HepG2 (cell line): ENCODE results near the gene FBH1.

Experiments
- NR2C2 ChIP-seq: sonication (generic); formaldehyde crosslinking; IDR thresholded peaks from 2 replicates; pipeline ENCODE4 v1.4.0; 2020; ENCODE audit warnings: missing genetic modification reagents, mild to moderate bottlenecking, moderate library complexity, borderline replicate concordance
- RAD21 ChIP-seq: fragments of 450-650 bp; formaldehyde crosslinking; IDR thresholded peaks from 2 replicates; pipeline ENCODE4 v1.5.0; 2020; ENCODE audit warnings: mild to moderate bottlenecking
- TBL1XR1 ChIP-seq: fragments of 150-350 bp; IDR thresholded peaks from 2 replicates; pipeline ENCODE4 v1.6.1; 2014; ENCODE audit warnings: borderline replicate concordance, low read length; ENCODE audit not compliant: partially characterized antibody
- TF ChIP-seq, protein P1 (sequence below): conservative IDR thresholded peaks from 2 replicates; pipeline ENCODE4 v1.6.1; 2018; ENCODE audit warnings: missing genetic modification reagents

DNA sequence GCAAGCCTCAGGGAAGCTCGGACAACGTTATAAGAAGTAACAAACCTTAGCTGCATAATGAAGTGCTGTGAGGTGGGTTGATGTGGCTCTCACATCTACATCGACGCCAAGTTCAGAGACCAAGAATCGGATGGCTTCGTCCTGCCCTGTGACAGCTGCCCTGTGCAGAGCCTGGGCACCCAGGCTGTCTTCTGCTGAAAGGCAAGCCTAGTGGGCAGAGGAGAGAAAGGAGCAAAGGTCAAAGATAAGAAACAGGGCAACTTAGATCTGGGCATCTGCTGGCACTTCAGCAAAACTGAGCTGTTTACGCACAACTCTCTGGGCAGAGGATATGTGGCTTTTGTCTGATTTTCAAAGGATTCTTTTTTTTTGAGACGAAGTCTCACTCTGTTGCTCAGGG lies 7.1 kb upstream of the FBH1 start:
- TF ChIP-seq, protein P1, sequence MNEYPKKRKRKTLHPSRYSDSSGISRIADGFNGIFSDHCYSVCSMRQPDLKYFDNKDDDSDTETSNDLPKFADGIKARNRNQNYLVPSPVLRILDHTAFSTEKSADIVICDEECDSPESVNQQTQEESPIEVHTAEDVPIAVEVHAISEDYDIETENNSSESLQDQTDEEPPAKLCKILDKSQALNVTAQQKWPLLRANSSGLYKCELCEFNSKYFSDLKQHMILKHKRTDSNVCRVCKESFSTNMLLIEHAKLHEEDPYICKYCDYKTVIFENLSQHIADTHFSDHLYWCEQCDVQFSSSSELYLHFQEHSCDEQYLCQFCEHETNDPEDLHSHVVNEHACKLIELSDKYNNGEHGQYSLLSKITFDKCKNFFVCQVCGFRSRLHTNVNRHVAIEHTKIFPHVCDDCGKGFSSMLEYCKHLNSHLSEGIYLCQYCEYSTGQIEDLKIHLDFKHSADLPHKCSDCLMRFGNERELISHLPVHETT (CRISPR knock-in tag): no peak
- TF ChIP-seq TBL1XR1 (no peak), RAD21 (no peak), NR2C2 (CRISPR knock-in tag) (no peak)
